GM18867 (cell line): ENCODE results near the gene NUP210L.
"Not testable (repeated sequence)": the region's sequence is repeated elsewhere in the genome, so short reads cannot be mapped to it uniquely, and the experiment has no call there.

Source experiments
- ATAC-seq: cut with Tn5 transposase; IDR thresholded peaks from one replicate; pipeline ENCODE4 v1.9.1; 2021; ENCODE audit warnings: mild to moderate bottlenecking, moderate library complexity; ENCODE audit not compliant: unreplicated experiment

Gene NUP210L

DNA sequence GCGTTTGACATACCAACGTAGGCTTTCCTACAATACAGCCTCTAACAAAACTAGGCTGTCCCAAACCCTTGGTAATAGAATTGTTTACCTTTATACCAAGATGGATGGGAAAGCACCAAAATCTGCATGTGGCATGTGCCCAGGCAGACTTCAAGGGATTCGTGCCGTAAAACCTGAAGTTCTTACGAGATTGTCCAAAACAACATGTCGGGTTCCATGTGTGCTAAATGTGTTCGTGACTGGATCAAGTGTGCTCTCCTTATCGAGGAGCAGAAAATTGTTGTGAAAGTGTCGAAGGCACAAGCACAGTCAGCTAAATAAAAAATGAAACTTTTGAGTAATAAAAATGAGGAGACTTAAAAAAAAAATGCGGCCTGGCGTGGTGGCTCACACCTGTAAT lies 159.2 kb downstream of the NUP210L start:
- no peak for ATAC-seq

DNA sequence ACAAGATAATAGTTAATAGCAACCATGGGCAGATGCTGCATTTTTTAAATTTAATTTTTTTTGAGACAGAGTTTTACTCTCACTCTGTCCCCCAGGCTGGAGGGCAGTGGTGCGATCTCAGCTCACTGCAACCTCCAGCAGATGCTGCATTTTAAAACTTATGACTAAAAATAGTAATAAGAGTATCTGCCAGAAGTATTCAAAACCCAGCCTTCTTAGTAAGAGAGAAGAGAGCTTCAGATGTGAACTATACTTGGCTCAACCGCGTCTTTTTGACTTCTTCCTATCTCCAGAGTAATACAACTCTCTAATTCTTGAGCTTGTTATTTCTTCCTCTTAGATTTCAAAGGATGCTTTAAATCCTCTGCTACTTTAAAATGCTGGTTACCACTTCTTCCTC lies 159.7 kb downstream of the NUP210L start:
- ATAC-seq, result no peak

DNA sequence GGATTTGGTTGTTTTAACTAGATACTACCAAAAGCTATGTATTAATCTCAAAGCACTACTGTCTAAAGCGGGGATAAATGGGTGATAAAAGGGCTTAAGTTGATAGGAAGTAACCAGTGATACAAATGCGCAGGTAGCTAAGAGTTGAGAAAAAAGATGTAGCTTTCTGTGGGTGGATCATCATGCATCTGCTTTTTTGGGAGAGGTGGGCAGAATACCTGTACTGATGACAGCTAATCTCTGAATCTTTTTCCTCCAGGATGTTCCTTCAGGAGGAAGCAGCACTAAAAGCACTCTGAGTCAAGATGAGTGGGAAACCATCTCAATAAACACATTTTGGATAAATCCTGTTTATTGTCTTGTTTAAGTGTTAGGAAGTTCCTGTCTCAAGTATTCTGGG lies 163.1 kb downstream of the NUP210L start:
- no peak for ATAC-seq

DNA sequence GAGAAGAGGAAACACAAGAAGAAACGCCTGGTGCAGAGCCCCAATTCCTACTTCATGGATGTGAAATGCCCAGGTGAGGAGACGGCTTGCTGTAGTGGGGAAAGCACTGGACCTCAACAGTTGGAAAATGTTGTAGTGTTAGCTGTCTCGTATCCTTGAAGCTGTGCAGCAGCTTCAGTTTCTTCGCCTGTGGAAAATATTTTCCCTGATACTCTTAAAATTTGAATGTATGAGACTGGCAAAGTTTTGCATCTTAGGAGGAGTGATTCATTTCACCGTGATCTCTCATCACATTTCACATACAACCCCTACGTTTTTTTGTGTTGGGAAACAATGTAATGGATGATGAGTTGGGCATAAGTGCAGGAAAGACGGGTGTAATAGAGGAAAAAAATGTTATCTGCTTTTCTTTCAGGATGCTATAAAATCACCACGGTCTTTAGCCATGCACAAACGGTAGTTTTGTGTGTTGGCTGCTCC lies 163.7 kb downstream of the NUP210L start:
- no peak for ATAC-seq

DNA sequence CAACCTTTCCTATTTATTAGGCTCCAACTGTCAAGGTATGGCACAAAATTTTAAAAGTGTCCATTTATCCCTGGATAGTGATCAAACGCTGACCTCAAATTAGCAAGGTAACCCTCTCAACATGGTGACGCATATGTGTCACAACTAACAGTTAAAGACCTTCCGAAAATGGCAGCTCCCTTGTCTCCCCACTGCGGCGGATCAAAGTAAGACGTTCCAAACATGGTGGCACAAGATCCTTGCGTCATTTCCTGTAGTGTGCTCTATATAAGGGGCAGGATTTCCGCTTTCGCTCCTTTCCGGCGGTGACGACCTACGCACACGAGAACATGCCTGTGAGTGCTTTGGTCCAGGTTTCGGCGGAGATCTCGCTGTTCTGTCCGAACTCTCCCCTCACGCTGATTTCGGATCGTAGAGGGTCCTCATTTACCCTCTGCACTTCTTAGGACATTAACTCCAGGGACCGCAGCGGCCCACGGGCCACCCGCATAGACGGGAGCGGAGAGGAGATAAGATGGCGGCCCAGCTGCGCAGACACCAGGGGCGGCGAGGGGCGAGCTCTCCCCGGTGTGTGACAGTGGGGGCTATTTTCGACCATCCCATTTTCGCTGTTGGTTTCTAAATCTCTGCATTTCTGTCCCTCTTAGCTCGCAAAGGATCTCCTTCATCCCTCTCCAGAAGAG lies 164.3 kb downstream of the NUP210L start, which contains the start of gene RPS27:
Gene RPS27 (plus strand): TSS at position 295 of the 683 bp plus-strand sequence. CDS start 35 bp downstream, at position 330.
- peak; percentile 69 for ATAC-seq

DNA sequence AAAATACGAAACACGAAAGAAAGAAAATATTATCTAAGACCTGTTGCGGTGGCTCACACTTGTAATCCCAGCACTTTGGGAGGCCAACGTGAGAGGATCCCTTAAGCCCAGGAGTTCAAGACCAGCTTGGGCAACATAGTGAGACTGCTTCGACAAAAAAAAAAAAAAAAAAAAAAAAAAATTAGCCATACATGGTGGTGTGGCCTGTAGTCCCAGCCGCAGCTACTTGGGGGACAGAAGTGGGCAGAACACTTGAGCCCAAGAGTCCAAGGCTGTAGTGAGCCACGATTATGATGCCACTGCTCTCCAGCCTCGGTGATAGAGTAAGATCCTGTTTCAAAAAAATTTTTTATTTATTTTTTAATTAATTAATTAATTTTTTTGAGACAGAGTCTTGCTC lies 167.3 kb downstream of the NUP210L start:
- no peak for ATAC-seq

DNA sequence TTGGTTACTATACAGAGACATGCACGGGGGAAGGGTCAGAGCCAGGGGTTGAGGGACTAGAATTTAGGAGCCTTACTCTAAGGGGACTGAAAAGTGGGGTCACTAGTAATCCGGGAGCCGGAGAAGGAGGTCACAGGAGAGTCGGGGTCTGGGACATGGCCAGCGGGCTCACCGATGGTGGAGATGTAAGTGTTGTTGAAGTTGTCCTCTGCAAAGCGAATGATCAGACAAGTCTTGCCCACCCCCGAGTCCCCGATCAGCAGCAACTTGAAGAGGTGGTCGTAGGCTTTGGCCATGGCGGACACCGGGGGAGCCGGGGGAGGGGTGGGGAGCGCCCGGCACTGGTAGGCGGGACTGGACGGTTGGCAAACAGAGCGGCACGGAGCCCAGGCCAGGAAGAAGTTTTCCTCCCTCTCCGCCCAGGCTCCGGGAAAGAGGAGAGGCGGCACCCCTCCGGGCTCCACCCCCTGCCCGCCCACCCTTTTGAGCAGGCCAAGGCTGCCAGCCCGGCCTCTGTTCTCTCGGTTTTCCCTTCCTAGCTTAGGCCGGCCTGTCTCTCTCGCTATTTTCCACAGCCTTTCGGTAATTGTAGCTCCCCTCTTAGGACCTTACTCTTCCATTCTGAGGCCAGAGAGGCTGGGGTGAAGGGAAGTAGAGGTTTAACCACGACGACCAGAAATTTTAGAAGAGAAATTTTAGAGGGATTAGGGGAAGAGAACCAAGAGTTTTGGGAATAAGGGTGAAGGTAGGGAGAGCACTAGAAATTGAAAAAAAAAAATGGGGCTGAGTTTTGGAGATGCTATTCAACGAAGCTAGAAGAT lies 168.7 kb downstream of the NUP210L start, which contains the start of gene RAB13:
Gene RAB13 (minus strand): TSS at position 399 of the 821 bp plus-strand sequence. CDS start 103 bp downstream, at position 296.
- no peak for ATAC-seq

DNA sequence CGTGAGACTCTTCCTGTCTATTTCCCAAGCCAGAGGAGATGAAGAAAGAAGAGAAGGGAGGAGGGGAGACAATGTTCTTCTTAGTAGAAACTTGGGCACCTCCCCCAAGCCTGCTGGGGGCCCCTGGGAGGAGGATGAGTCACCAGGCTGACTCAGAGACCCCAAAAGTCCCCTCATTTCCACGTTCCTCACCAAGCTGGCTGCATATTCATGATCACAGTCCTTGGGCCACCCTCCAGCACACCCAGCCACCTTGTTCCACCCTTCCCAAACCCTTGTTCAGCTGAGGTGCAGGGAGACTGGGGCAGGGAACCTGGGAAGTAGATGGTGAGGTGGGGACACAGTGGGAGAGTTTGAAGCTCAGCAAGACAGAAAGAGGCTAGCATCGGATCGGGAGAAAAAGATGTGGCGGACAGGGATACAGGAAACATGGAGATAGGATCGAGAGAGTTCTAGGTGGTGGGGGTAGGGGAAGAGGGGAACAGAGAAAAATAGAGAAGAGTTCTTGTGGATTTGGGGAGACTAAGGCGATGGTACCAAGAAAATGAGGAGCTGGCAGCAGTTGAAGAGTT lies 169.4 kb downstream of the NUP210L start:
- no peak for ATAC-seq

DNA sequence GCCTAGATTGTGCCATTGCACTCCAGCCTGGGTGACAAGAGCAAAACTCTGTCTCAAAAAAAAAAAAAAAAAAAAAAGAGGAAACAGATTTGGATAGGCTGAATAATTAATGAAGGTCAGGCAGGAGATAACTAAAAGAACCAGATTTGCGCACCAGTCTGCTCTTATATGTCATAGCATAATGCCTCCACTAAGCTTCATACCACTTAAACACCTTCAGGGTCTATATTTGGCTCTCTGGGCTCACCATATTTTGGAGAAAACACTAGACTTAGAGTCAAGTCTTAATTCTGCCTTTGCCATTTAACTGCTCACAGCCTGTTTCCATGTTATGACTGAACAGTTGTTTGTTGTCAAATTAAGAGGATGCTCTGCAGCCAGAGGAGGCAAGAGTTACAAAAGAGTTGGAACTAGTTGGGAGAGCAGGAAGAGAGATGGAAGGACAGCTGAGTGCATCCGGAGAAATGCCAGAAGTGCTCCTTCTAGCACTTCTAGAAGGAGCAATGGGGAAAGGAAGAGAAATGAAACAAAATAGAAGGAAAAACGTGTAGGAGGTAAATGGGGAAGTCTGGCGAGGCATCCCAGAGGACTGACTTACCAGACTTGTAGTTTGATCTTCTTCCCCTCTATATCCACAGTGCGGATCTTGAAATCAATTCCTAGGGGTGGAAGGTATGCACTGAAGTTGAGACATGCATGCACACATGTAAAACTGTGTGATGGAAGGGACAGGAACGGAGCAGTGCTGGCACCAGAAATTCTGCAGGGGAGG lies 170.6 kb downstream of the NUP210L start:
- ATAC-seq, result no peak

DNA sequence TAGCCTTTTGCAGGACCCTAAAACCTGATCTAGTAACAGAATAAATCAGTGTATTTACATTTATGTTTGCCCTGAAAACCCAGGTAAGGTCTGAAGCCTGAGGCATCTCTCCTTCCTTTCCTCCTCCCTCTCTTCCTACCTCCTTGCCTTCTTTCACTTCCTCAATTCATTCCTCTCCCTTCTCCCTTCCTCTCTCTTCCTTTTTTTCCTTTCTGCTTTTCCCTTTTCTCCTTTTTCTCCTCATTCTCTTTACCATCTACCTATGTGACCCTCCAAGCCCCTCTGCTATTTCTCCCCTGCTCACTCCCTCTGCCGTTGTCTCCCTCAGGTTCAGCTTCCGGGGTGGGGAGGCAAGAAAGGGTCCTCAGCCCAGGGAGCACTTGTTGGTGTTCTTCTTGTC lies 173.1 kb downstream of the NUP210L start:
- ATAC-seq, result not testable (repeated sequence)

DNA sequence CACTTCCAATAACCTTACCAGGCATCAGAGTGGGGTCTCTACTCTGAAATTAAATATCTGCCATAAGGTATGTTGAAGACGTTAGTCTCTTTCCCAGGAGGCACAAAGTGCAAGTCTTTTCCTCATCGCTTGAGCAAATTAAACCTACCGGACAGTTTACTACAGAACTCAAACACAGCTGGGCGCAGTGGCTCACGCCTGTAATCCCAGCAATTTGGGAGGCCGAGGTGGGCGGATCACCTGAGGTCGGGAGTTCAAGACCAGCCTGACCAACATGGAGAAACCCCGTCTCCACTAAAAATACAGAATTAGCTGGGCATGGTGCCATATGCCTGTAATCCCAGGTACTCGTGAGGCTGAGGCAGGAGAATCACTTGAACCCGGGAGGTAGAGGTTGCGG lies 175.8 kb downstream of the NUP210L start:
- not testable (repeated sequence) for ATAC-seq

DNA sequence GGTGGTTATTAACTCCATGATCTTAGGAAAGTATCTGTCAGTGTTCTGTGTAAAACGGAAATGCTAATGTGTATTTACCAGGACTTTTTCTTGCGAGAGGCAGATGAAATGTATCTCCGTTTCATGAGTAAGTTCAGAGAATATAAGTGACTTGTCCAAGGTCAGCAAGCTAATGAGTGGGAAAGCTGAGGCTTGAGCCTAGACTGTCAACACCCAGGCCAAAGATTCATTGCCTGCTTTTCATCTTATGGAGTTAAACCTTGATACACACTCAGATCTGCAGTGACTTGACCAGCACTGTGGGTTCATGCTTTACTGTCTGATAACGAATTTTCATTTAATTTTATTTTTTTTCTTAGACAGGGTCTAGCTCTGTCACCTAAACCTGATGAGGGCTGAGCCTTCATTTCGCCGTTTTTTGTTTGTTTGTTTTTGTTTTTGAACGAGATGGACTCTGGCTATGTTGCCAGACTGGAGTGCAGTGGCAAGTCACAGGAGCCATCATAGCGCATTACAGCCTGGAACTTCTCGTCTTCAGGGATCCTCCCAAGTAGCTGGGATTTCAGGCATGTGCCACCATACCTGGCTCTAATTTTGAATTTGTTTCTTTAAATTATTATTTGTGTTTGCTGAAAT lies 176.5 kb downstream of the NUP210L start:
- no peak for ATAC-seq

DNA sequence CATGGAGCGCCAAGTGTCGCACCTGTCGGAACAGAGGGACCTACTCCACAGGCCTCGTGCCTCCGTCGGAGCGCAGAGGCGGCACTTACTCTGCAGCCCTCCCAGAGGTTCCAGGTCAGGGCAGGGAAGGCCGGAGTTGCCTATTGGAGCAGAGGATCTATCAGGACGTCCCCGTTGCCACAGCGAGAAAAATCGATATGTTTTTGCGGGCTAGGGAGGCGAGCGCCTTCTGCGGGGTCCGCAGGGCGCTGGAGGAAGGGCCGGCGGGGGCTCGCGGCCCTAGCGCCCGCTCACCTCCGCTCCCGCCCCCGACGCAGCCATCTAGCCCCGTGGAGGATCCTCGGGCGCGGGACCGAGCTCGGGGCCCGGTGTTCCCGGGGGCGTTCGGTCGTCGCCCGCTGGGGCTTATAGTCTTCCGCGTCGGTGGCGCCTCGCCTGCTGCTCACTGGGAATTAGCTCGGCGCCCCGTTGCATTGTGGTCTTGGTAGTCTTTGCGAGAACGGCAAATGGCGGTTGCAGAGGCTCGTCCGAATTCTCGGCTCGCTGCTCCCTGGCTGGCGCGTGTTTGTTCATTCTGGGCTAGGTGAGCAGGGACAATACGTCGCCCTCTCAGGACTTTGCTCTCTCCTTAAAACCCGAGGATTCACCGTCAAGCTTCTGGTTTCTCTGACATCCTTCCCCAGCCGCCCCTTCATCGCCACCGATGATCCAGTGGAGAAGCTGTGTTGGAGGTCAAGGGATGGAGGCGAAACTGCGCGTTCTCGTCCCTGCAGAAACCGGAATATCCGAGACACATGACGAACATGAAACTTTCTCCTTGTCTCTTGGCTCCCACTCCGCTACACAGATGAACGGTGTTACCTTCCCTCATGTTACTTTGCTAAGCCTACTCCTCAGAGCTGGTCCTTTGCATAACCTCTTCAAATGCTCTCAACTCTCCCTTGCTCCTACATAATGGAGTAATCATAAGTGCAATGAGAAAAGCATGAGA lies 177.3 kb downstream of the NUP210L start, which contains the start of gene JTB:
Gene JTB (minus strand): TSS at position 425 of the 991 bp plus-strand sequence. CDS start 422 bp downstream, at position 3.
- ATAC-seq, result peak; percentile 86

DNA sequence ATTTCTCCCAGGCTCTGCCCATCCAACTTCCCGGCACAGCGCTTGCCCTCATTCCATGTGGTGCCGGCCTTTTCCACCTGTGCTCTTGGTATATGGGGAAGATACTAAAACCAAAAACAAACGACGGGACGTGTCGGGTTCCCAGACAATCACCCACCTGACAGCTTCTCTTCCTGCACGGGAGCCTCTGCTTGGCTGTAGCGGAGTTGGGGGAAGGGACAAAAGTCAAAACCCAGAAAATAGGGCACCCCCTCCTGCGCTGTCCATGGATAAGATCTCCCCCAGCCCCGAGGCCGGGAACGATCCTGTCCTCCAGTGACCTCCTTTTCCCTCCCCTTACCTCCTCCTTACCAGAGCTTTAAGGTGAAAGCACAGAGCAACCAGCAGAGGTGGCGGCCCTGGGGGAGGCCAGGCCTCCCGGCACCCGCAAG lies 178.0 kb downstream of the NUP210L start:
- no peak for ATAC-seq

DNA sequence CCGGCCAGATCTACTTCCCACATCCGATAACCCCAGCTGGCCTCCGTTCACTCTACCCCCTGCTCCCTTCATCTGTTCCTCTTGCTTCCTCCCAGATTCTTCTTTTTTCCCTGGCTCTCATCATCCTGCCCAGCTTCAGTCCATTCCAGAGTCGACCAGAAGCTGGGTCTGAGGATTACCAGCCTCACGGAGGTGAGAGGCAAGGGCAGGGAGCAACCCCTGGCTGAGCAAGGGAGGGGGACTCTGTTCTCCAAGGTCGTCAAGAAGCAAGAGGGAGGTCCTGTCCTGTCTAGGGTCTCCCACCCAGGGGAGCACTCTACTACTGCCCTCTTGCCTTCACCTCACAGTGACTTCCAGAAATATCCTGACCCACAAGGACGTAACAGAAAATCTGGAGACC lies 181.3 kb downstream of the NUP210L start:
- ATAC-seq, result no peak

DNA sequence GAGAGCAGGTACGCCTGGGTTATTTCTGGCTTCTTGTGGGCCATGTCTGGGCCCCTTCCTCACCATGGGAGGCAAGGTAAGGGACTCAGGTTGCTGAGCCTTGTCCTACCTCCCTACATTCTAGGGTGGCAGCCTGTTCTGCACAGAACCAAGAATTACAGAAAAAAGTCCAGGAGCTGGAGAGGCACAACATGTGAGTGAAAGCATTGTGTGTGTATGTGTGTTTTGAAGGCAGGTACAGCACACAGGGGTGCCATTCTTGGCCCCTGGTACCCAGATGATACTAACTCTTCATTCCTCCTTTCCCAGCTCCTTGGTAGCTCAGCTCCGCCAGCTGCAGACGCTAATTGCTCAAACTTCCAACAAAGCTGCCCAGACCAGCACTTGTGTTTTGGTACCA lies 181.8 kb downstream of the NUP210L start:
- no peak for ATAC-seq

DNA sequence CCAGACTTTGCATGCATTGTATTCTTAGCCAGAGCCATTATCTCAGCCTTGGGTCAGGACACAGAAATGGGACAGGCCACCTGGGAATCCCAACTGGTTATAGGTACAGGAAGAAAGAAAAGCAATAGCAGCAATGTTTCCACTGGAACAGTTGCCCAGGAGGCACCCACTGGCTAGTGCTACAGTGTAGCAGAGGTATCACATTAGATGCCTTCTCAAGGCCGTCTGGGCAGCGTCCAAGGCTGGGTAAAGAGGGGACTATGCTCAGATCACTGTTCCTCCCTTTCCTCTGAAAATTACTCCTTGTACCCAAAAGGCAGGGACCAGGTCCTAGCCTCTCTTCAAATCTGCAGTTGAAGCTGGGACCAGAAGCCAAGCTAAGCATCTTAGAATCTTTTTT lies 184.5 kb downstream of the NUP210L start:
- ATAC-seq, result no peak

DNA sequence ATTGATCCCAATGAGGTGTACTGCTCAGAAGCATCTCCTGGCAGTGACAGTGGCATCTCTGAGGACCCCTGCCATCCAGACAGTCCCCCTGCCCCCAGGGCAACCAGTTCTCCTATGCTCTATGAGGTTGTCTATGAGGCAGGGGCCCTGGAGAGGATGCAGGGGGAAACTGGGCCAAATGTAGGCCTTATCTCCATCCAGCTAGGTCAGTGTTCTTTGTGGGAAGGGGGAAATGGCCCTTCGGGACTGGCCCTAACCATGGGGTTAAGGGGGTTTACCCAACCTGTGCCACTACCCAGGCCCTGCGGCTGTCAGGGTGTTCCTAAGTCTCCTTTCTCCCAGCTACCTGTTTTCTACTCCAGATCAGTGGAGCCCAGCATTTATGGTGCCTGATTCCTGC lies 185.9 kb downstream of the NUP210L start:
- no peak for ATAC-seq

DNA sequence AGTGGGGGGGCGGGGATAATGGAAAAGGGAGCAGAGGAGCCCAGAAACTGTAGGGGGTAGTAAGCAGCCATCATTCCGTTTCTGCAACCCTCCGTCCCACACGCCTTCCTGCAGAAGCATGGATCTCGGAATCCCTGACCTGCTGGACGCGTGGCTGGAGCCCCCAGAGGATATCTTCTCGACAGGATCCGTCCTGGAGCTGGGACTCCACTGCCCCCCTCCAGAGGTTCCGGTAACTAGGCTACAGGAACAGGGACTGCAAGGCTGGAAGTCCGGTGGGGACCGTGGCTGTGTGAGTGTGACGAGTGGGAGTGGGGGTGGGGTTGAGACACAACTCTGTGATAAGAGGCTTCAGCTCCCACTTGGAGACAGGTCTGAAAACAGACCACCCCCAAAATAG lies 186.5 kb downstream of the NUP210L start:
- no peak for ATAC-seq
